ENCODE measurements around the gene EHD4.

The EHD4 gene

DNA sequence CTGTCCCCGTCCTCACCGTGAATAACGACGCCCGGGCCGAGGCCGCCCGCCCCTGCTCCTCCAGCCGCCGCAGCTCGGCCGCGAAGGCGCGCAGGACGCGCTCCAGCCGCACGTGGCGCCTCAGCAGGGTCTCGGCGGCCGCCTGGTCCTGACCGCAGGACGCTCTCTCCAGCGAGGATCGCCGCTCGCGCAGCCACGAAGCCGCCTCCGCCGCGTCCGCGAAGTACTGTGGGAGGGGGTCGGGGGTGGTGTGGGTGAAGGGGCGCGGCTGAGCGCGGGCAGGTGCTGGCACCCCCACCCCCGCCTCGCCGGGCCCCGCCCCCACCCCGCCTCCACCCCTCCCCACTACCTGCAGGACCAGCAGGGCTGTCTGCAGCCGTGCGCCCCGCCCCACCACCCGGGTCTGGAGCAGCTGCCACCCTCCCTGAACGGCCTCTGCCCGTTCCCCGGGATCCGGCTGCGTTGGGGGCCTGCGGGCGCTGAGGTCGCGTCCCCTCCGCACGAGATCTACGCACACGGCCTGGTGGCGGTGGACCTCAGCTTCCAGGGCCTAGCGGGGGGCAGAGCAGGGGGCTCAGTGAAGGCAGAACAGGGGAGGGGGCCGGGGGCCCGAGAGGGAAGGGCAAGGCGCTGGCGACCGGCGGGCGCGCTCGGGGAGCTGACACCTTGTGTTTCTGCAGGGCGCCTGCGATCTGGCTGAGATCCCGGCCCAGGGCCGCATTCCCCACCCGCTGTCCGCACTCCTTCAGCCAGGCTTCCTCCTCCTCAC lies 90.3 kb downstream of the EHD4 start:
- DNase-seq: no peak

DNA sequence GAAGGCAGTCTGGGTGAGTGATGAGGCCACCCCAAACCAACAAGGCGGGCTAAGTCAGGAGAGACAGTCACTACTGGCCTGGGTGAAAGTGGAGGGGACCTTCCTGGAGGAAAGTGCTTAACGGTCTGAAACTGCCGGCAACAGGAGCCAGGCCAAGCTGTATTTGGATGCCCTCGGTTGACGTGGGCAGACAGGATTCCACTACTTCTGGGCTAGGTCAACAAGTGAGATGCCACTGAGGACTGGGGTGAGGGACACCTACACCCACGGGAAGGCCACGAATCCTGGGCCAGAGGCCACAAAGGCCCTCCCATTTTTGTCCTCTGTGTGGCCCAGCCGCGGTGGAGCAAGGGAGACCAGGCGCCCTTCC lies 90.8 kb downstream of the EHD4 start:
- no peak for DNase-seq

DNA sequence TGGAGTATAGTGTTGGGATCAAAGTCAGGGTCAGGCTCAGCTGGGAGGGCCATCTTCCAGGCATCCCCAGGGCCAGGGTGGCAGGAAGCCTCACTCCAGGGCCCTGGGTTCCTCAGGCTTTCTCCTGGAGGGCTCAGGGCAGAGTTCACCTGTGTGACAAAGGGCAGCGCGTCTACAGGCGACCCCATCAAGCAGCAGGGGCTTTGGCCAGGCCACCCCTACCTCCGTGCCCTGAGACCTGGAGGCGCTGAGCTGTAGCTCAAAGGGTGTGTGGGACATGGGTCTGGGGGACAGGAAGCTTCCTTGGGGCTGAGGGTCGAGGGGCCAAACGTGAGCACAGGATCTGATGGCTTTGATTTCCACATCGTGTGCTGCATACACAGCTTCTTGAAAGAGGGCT lies 91.3 kb downstream of the EHD4 start:
- DNase-seq: no peak

DNA sequence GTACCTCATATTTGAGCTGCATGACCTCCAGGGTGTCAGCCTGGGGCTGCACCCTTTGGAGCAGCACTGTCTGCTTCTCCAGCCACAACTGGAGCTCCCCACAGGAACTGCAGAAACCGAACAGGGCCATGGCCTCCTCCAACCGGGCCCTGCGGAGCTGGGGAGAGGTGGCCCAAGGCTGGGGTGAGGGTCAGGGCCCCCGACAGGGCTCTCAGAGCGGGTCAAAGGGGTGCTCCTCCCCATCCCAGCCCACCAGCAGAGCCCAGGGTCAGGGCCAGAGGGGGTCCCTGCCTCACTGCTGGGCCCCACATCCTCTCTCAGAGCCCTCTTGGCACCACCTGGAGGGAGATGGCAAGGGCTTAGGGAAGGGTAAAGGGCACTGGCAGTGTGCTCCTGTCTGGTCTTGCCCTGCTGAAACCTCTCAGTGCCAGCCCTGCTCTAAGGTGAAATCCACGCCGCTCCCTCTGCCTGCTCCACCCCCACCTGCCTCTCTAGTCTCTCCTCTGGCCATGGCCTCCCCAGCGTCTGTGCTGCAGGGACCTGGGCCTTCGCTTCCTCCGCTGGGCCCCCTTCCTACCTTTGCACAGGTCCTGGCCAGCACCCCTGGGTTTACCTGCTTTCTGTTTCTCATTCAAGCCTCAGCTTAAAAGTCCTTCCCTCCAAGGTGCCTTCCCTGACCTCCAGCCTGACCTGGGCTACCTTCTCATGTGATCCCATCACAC lies 92.0 kb downstream of the EHD4 start:
- no peak for DNase-seq

DNA sequence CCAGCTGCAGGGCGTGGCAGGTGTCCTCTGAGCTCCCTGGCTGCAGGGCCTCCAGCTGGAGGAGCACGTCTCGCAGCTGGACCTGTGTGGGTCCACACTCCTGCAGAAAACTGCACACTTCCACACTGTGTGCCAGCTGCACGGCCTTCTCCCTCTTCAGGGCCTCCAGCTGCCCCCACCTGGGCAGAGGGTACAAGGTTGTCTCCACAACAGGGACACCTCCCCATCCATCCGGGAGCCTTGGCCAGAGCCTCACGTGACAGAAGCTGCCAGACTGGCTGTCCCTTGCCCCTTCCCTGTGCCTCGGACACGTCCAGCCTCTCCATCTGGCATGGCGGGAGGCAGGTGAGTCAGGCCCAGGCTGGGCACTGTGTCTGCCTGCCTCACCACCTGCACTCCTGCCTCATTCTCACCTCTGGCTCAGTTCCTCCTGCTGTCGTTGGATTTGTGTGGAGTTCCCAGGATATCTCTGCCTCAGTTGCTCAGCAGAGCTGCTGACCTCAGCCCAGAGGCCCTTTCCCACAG lies 93.0 kb downstream of the EHD4 start:
- DNase-seq: no peak

DNA sequence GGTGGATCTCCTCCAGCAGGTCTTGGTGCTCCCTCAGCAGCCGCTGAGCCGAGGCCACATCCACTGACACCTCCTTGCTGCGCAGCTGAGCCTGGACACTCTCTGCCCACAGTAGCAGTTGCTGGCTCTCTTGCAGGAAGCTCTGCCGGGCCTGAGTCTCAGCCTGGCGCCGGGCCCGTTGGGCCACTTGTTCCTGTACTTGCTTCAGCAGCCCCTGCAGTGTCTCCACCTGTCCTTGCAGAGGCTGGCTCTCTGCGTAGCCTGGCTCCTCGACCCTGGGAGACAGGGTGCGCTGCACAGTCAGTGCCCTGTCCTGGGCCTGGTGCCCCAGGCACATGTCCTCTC lies 94.0 kb downstream of the EHD4 start:
- peak in 3 of 56 donors; percentile 10 to 26 (median 13) for DNase-seq

DNA sequence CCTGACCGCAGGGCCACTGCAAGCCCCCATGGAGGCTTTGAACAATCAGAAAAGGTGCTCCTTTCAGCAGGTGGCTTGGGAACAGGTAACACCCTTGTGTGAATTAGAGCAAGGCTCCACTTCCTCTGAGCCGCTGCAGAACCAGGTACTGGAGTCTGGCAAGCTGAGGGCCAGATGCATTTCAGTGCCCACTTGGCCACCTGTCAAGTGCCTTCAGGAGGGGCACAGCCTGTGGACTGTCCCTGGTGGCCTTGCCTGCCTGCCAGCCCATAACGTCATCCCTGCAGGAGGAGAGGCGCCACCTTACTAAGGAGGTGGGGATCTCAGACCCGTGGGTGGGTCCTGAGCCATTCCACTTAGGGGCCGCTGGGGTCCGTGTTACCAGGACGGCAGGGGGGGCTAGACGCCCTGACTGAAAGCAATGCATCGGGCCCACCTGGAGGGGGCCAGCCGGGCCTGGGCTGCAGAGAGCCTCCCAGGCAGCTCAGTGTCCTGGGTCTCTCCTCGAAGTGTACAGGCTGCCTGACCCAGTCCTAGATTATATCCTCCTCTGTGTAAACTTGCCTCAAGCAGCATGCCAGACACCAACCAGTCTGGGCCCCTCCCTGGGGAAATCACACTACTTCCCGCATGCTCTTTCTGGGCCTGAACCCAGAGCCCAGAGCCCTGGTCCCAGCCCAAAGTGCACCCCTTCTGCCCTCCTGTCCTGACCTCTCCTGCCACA lies 94.6 kb downstream of the EHD4 start:
- DNase-seq: no peak

DNA sequence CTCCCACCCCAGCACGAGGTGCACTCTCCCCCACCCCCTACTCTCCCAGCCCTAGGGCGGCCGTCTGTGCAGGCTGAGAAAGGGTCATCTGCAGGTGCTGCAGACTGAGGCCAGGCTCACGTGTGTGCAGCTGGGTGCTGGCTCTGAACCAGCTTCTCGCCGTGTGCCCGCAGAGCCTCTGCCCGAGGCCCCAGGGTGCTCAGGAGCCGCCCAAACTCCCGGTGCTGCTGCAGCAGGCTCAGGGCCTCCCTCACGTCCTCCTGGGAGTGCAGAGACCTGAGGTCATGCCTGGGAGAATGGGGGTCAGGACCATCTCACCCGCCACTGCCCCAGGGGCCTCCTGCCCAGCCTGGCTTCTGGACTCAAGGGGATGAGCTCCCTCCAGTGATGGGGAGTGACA lies 95.7 kb downstream of the EHD4 start:
- DNase-seq: no peak

DNA sequence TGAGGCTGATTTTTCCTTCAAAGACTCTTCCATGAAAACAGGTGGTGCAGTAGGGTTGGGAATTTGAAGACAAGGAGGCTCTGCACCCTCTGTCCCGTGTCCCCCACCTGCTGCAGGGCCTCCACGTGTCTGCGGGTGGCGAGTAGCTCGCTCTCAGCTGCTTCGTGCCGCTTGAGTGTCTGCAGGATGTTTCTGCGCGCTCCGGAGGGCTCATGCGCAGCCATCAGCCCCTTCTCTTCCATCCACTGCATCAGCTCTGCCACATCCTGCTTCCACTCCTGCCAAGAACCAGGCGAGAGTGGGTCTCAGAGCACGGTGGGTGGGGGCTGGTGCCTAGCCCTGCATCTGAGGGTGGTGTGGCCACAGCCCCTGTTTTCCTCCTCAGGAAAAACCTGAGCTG lies 96.3 kb downstream of the EHD4 start:
- DNase-seq: no peak

DNA sequence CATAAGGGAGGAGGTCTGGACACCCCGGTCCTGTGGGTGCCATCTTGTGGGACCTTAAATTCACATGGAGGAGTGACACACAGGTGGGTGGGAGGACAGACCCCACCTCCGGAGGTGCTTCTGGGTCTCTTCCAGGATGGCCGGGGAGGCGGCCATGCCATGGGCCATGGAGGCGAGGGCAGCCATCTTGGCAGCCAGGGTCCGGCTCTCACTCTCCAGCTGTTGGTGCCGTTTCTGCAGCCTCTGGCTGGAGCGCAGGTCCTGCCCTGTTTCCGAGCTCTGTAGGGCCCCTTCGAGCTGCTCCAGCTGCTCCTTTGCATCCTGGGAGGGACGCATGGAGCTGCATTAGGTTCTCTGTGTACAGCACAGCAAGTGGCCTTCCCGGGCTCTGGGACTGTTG lies 97.6 kb downstream of the EHD4 start:
- no peak for DNase-seq

DNA sequence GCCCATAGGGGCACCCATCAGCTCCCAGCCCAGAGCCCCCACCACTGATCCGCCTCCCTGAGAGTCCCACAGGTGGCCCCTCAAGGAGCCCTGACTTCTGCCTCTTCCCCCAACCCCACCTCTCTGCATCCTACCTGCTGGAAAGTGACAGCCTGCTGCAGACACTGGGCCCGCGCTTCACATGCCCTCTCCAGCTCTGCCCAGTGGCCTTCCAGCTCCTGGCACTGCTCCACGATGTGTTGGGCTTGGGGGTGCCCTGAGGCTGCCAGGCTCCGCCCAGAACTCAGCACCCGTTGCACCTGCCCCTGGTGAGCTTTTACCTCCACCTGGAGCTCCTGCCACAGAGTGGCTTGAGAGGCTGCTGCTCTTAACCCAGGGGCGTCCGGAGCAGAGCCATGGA lies 98.6 kb downstream of the EHD4 start:
- DNase-seq: no peak

DNA sequence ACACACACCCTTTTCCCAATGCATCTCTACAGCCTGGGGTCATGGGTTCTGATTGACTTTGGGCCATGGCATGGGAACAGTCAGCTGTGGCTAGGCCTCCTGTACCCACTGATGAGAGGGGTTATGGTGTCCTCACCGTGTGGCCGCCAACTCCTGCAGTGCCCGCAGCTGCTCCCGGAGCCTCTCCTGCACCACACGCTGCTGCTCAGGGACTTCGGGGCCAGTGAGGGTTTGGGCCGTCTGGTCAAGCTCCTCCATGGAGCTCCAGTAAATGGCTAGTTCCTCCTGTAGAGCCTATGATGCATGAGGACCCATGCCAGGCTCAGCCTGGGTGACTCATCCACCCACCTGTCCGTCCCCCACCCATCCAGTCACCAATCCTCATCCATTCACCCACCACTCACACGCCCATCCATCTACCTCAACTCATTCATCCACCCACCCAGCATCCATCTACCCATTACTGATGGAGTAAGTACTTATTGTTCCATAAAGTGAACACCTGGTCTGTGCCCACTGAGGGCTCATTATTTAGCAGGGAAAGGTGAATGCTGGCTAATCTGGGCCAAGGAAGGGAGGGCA lies 100.1 kb downstream of the EHD4 start:
- DNase-seq: no peak

DNA sequence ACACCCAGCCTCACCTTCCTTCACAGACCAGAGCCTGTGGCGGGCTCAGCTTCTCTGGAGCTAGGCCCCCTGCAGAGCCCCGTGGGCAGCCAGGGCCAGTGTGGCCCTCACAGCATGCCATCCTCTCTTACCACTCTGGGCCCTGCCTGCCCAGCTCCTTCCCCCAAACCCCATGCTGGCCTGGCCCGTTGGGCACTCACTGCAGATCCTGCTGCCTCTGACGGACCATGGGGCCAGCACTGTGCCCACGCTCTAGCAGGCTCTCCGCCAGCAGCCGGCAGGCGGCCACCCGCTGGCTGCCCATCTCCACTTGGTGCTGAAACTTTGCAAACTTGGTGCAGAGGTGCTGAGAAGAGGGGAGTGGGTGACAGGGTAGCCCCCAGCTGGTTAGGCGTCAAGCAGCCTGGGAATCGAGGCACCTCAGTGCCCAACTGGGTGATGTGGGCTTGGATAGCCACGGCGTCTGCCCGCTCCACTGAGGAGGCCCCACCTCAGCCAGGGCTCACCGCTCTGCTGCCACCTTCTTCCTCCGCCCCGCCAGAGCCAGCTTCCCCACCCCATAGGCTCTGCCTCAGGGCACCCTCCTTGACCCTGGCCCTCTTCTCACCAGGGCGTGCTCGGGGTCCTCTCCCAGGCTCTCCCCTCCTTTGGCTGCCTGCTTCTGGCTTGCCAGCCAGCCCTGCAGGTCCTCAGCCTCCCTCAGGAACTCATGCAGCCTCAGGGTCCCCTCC lies 101.0 kb downstream of the EHD4 start:
- no peak for DNase-seq

DNA sequence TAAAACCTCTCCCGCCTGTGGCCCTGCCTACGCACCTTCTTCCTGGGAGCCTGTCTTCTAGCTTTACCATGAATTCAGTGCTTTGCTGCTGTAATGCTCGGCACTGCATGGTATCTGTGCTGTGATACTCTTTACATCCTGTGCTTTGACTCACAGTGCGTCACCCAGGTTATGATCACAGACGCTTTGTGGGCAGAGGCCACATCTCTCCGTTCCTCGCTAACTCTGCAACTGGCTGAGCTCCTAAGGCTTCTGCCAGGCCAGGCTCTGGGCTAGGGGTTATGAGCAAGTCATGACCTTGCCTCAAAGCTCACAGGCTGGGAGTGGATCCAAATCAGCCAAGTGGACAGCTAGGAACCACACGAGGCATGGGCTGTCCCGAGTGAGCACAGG lies 101.7 kb downstream of the EHD4 start:
- peak in 2 of 56 donors; percentile 6 to 19 for DNase-seq

DNA sequence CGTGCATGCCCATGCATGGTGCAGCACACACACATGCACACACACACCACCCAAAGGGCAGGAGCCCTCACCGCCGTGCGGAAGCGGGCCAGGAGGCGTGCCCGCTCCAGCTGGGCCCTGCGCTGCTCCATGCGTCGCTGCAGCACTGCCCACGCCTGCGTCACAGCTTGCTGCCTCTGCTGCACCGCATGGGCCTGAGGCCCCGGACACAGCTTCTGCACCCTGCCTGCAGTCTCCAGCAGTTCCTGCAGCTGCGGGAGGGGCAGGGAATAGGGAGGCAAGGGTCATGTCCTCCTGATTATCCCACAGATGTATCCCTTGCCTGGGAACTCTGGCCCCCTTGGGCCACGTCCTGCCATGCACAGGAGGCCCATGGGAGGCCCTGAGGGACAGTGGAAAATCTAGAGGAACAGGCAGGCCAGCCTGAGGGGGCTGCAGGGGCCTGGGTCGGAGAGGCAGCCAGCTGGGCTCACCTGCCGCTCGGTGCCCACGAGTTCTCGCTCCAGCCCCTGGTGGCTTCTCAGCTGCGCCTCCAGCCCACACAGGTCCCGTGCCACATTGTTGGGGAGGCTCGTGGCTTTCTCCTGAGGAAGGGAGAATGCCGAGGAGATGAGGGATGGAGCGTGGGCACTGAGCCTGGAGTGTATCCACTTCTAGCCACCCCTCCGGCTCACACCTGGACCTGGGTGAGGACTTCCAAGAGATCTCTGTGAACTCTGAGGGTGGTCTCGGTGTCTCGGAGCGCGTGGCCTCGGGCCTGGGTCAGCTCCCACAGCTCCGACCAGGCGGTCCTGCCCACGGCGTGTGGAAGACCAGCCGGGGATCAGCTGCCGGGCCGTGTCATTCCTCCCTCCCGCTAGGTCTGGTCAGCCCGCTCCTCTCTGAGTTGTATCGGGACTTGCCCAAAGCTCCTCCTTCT lies 102.3 kb downstream of the EHD4 start:
- DNase-seq: no peak

DNA sequence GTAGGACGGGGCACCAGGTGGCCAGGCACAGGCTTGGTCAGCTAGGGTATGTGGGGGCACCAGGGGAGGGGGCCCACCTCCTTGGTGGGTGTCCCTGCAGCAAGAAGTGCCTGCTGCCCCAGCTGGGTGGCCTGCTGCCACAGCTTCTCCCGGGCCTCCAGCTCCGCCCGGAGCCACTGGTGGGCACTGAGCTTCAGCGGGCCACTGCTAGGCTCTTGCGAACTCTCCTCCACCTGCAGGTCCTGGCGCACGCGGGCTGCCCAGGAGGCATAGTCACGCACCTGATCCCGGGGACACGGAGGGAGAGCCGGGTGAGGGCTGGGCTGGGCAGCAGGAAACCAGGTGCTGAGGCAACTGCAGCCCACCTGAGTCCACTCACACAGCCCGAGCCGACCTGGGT lies 104.0 kb downstream of the EHD4 start:
- no peak for DNase-seq

DNA sequence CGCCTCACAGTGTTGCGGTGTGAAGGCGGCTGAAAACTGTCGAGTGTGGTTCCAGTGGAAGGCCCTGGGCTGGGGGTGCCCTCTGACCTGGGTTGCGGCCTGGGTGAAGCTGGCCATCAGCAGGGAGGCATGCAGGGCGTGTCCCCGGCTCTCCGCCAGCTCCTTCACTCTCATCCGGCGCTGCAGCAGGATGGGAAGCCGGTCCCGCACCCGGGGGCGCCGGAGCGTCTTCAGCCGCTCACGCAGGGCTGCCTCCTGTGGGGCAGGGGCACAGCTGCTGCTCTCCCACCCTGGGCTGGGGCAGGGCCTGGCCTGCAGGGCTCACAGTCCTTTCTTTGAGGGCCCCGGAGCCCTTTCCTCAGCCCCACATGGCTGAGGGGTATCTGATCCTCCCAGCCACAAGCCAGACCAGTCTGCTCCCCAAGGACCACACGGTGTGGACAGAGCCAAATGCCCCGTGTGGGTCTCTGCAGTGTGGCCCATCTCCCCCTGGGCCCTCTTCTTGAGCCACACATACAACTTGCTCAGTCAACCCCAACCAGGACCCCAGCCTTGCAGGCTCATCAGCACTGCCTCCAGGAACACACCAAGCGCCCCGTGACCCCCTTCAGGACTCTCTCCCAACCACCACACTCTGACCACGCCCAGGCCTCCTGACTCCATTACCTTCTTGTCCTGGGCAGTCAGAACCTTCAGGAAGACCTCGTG lies 105.3 kb downstream of the EHD4 start:
- no peak for DNase-seq

DNA sequence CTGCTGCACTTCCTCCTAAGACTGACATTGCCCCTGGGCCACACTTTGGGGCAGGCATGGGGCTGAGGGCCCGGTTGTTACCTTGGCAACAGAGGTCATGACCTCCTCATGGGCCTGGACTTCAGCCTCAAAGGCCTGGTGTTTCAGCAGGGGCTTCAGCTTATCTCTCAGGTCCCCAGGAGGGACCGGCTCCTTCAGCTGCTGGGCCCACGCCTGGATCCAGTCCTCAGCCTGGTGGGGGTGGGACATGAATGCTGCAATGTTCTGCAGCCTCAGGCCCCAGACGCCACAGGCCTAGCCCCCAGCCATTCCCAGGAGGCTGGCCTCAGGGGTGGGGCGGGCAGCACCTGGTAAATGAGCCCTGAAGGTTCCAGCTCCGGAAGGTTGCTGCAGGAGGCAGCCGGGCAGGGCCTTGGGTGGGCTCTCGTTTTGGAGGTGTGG lies 106.1 kb downstream of the EHD4 start:
- DNase-seq: no peak

DNA sequence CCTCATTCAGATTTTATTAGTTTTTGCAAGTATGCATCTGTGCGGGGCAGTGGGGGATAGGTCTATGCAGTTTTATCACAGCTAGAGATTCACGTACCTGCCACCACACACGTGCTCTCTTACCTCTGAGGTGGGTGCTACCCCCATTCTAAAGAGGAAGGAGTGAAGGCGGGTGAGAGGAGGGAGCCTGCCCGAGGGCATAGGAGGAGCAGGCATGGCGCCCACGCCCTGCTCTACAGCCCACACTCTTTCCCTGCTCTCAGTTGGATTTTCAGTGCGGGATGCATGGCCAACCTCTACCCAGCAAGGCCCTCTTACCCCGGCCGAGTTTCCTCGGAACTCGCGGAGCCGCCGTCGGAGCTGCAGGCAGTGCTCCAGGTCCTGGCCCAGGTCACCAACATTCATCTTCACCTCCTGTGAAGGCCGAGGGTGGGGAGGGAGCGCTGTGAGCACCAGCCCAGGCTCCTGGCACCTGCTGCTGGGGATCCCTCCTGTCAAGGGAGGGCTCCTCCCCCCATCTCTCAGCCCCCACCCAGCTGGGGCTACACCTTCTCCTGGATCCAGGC lies 106.8 kb downstream of the EHD4 start:
- no peak for DNase-seq
